Measurements from ENCODE around the gene SEC24D.
A peak's percentile ranks its signal among the peaks of the same experiment; 100 is the strongest.
"Not testable (repeated sequence)": the region's sequence is repeated elsewhere in the genome, so short reads cannot be mapped to it uniquely, and the experiment has no call there.

Gene SEC24D, protein sequence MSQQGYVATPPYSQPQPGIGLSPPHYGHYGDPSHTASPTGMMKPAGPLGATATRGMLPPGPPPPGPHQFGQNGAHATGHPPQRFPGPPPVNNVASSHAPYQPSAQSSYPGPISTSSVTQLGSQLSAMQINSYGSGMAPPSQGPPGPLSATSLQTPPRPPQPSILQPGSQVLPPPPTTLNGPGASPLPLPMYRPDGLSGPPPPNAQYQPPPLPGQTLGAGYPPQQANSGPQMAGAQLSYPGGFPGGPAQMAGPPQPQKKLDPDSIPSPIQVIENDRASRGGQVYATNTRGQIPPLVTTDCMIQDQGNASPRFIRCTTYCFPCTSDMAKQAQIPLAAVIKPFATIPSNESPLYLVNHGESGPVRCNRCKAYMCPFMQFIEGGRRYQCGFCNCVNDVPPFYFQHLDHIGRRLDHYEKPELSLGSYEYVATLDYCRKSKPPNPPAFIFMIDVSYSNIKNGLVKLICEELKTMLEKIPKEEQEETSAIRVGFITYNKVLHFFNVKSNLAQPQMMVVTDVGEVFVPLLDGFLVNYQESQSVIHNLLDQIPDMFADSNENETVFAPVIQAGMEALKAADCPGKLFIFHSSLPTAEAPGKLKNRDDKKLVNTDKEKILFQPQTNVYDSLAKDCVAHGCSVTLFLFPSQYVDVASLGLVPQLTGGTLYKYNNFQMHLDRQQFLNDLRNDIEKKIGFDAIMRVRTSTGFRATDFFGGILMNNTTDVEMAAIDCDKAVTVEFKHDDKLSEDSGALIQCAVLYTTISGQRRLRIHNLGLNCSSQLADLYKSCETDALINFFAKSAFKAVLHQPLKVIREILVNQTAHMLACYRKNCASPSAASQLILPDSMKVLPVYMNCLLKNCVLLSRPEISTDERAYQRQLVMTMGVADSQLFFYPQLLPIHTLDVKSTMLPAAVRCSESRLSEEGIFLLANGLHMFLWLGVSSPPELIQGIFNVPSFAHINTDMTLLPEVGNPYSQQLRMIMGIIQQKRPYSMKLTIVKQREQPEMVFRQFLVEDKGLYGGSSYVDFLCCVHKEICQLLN

DNA sequence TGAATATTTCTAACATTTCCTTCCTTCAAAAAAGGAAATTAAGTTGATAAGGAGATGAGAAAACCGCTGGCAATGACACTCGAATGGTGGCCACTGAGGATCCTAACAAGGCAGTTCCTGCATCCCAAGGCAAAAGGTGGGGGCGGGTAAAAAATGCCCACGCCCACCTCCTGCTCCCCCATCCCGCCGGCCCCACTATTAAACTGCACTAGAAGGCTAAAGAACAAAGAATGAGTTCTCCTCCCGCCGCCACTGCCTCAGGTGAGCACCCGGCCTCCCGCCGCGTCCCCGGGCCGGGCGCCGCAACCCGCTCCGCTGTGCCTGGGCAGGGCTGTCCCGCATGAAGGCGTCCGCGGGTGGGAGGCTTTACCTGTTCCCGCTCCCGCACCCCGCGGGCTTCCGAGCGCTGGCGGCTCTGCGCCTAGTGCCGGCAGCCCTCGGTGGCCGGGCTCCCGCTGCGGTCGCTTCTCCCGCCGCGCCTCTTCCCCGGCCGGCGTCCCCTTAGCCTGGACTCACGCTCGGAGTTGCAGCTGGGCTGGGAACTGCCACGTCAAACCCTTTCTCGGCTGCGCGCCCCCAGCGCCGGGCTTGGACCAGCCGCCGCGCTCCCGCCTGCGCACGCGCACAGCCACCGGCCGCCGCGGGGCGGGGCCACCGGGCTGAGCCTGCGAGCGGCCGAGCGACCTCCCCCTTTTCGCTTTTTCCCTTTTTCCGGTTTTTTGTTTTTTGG is at the start of gene SEC24D:
Gene SEC24D, minus strand, starts transcription at position 556 of the 730 bp plus-strand sequence. CDS start 2,430 bp downstream, outside the sequence.
- DNase-seq, result peak in 55 of 56 donors; percentile 16 to 89 (median 69)

DNA sequence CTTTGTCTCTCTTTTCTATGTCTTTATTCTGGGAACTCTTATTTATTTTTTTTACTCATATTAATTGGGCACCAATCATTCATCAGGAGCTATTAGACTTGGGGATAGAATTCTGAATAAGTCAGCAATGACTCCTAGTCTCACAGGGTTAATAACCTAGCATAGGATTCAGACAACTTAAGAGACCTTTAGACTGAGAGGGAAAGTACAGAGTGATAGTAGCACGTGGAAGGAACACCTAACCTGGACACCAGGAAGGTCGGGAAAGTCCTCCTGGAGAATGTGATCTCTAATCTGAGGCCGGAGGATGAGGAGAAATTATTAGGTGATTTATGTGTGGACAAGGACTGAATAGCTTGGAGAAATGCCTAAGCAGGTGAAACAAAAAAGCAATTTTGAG is 48.8 kb upstream of the SEC24D start:
- DNase-seq, result no peak

DNA sequence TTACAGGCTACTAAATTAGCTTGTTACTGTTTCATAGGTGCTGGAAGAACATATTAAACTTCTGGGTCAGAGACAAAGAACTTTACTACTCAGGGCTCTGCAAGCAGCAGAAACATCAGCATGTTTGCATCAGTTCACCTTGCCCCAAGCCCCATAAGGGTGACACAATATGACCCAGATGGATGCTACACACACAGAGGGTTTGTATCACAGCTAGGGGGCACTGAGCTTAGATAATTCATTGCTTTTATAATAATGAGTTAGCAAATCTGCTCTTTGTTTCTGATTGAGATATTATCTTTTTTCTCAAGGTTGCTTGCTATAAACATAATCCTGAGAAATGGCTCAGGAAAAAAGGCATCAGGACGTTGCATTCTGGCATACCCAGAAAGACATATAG is 47.9 kb upstream of the SEC24D start:
- no peak for DNase-seq

DNA sequence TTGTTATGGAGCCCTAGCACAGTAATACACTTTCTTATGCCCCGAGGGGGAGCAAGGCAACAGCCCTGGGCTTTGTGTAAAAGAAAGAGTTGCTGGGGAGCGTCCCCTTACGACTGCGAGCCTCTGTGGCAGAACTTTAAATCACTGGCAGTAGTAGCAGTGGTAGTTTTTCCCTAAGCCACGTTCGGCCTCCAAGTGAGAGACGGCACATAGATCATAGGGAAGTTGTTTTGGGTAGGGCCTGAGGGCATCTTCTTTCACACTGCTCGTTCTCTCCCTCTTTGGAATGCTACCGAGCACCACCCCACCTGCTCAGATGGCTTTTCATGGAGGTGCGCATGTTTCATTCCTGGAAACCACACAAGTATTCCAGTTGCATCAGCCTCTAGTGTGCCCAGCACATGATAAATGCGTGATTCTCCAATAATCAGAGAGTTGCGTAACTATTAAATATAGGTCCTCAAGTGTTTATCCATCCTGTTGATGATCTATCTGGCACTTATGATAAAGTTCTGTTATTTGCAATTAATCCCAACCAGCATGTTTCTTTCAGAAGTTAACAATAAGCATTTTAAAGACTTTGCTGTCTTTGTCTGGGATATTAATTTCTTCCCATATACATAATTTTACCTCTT is 45.7 kb upstream of the SEC24D start:
- DNase-seq, result no peak

DNA sequence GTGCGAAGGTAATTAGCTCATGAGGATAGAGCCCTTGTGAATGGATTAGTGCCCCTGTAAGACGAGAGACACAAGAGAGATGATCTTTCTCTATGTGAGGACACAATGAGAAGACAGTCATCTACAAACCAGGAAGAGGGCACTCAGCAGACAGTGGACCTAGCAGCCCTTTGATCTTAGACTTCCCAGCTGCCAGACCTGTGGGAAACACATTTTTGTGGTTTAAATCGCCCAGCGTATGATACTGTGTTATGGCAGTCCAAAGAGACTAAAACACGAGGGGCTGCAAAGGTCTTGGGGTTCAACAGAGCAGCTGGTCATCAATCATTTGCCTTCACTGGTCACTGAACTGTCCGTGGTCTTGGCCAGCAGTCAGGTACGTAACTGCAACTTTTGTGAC is 43.5 kb upstream of the SEC24D start:
- DNase-seq, result no peak

DNA sequence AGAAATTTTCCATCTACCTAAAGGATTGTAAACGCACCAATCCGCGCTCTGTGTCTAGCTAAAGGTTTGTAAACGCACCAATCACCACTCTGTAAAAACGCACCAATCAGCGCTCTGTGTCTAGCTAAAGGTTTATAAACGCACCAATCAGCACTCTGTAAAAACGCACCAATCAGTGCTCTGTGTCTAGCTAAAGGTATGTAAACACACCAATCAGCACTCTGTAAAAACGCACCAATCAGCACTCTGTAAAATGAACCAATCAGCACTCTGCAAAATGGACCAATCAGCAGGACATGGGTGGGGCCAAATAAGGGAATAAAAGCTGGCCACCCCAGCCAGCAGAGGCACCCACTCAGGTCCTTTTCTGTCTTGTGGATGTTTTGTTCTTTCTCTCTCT is 42.6 kb upstream of the SEC24D start:
- not testable (repeated sequence) for DNase-seq

DNA sequence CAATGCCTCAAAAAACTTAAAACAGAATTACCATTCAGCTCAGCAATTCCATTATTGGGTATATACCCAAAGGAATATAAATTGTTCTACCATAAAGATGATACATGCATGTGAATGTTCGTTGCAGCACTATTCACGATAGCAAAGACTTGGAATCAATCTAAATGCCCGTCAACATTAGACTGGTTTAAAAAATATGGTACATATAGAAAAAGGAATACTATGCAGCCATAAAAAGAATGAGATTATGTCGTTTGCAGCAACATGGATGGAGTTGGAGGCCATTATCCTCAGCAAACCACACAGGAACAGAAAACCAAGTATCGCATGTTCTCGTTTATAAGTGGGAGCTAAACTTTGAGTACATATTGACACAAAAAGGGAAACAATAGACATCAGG is 41.9 kb upstream of the SEC24D start:
- no peak for DNase-seq

DNA sequence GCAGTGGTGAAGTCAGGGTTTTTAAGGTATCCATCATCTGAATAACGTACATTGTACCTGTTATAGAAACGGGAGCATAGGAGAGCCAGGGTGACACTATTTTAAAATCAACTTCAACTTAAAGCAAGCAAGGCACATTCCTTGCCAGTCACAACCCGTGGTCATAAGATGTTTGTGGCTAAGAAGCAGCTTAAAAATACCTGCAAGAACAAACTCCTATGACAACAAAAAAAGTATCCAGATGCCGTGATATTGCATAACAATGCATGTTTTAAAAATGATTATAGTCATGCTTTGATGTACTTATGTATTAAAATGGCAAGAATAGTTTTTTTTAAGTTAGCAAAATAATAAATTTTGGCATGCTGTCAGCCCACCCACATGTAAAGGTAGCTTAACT is 36.3 kb upstream of the SEC24D start:
- DNase-seq, result no peak

DNA sequence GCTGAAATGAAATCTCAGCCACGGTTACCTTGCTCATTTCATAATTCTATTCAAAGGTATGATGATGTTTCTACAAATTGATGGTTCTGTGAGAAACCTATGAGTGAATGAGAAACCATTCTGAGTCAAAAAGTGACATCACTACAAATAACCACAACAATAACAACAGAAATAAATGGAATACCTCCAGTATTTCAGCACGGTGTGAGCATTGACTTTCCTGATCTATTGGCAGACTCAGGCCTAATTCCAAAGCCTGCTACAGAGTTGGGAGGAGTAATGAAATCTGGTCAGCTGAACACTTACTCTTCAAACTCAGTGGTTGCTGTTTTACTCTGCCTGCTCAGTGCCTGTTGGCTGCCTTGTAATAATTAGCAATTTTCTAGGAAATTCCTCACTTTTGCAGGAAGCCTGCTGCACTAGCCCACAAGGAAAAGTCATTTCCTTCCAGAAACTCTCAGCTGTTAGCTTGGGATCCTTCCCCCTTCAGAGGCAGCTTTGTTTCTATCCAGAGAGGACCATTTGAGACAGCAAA is 33.9 kb upstream of the SEC24D start:
- no peak for DNase-seq

DNA sequence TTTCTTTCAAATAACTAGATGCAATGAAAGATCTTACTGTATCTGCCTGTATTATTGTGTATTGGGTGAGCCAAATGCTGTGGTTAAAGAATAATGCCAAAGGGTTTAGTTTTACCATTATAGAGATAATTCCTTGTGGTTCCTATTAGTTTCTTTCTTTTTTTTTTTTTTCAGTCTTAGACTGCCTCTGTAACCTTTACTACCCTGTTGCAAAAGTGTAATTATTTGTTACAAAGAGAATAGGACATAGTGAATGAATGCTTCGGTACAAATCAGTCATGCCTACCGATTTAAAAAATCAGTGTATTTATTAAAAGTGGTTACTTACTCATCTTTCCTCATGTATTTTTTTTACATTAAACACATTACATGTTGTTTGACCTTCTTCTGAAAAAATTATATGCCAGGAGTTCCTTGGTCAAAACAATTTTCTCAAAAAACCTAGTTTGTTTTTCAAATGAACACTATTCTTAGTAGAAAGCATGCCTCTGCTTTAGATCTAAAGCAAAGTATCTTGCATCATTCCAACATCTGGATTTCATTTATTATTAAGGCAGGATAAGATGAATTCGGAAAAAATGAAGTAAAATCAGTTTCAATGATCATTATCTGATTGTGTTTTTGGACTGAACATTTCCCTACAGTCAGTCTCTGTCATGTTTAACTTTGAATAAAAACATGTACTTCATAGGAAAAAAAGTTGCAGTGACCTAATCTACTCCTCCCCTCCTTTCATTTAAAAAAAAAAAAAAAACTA is 31.6 kb upstream of the SEC24D start:
- DNase-seq, result no peak

DNA sequence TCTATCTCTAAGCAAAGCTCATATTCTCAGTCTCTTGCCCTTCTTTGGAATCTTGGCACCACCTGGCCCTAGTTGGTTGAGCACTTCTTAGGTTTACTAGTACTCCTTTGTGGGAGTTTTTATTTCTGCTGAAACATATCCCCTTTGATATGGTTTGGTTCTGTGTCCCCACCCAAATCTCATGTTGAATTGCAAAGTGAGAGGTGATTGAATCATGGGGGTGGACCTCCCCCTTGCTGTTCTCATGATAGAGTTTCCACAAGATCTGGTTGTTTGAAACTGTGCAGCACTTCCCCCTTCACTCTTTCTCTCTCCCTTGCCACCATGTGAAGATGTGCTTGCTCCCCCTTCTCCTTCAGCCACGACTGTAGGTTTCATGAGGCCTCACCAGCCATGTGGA is 30.5 kb upstream of the SEC24D start:
- DNase-seq, result no peak

DNA sequence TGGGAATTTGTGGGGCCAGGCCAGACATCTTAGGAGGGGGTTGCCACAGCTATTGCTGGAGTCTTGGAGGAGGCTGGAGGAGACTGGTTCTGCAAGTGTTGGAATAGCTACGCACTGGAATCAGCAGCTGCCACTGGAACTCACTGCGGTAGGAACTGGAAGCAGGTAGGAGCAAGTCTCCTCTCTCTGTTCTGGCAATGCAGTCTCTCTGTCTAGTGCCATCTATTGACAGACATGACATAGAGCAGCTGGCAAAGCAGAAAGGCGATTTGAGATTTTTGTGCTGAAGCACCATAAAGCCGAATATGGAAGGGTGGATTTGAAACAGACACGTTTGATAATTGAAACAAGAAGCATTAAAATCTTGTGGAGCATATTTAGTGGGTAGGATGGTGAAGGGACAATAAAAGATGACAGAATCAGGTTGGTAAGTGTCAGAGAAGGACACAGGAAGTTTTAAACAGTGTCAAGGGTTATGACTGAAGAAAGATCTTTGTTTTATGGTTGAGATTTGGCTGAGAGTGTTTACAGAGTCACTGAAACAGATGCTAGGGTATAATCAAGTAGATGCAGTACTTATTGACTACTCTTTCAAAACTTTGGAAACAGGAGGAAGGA is 29.3 kb upstream of the SEC24D start:
- DNase-seq, result peak in 5 of 56 donors; percentile 2 to 16 (median 6)

DNA sequence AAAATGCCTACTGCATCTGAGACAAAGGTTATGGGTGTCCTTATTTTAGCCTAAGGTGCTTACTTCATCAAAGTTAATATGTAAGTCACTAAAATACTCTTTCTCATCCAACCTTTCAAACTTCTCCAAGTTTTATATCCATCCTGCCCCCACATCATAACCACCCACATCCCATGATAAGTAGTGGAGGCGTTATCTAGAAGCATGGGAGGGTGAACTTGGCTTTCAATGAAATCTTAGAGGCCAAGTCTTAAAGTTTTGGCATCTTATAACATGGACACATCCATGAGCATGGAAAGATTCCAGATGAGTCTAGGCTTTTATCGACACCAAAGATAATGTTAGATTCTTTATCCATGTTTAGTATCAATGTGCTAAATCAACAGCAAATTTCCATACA is 22.9 kb upstream of the SEC24D start:
- no peak for DNase-seq

DNA sequence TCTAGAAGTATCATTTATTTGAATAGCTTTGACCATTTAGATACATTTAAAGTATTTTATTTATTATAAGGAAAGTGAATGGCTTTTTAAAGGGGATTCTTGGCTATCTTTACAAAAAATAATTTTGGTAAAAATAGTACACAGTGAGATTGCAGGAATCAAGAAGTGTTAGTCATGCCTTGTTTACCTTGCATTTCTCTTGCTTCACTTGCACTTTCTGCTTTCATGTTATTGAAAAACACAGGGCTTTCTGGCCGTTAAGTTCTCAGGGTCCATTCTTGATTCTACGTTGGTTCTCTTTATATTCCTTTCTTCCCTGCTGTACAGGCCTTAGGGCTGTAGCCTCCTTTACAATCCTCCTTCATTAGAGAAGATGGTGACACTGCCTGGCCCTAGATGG is 21.8 kb upstream of the SEC24D start:
- DNase-seq, result no peak

DNA sequence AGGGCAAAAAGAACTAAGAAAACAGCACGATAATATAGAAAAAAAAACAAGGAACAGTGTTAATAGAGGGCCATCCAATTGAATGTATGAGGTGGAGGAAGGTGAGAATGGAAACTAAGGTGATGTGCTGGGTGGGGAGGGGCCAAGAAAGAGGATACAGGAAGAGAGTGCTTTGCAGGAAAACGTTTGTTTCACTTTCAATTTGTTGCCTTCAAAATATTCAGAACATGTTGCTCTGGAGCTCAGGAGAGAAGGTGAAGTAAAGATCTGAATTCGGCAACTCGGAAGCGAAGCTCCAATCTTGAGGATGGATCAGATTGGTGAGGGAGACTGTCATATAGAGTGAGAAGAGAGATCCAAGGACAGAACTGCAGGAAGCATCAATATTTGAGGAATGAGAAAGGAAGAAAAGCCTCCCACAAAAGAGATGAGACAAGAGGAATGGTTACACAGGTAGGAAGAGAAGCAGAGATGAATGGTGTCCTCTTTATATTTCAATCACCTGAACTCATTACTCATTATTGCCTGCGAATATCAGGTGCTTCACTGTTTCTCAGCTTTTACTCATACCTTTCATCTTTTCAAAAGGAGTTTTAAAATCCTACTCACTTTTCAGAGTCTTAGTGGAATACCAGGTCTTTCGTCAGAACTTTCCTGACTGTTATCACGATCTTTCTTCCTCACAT is 14.7 kb upstream of the SEC24D start:
- no peak for DNase-seq

DNA sequence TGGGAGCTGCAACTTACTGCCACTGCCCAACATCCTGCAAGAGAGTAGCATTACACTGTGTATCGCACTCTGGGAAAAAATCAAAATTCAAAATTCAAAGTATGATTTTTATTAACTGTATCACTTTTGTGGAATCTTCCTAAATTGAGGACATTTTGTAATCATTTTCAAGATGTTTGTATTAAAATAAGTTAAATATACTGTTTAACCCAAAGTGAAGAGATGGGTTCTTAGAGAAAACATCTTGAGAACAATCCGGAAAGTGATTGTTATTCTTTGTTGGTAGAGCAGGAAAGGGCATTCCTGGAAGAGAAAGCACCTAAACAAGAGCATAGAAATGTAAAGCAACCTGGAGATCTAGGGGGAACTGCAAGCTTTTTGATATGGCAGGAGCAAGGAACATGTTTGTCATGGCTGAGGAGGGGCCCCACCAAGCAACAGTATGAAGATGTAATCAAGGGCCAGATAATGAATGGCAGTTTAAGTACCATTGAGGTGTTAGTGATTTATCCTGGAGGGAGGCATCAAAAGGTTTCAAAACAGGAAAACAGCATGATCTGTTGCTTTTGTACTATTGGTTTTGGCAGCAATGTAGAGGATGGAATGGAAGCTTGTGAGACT is 14.1 kb upstream of the SEC24D start:
- no peak for DNase-seq

DNA sequence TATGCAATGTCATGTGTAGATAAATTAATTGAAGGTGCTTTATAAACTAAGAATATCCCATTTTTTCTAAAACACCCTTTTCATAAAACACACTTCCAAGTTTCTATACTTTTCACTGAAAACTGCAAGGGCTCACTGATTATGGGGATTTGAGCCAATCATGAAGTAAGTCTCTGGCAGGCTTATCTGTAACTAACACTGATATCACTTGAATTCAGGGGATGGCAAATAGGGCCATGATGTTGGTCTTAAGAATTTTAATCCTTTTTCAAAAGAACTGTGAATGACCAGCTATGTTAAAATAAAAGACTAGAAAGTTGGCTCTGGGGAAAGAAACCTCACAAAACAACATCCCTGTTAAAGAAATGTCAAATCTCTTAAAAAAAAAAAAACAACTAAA is 13.0 kb upstream of the SEC24D start:
- no peak for DNase-seq

DNA sequence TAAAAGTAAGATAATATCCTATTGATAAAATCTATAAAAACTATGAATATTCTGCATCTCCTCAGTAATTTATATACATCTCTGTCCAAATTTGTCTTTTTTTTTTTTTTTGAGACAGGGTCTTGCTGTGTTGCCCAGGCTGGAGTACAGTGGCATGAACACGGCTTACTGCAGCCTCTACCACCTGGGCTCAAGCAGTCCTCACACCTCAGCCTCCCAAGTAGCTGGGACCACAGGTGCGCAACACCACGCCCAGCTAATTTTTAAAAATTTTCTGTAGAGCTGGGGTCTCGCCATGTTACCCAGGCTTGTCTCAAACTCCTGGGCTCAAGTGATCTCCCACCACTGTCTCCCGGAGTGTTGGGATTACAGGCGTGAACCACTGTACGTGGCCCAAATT is 12.3 kb upstream of the SEC24D start:
- DNase-seq, result no peak
